H1 (cell line): ENCODE results near the gene ZC2HC1C.

Experiments used
- EZH2 ChIP-seq: fragments of 200-600 bp; sonication (generic); IDR thresholded peaks from 2 replicates; pipeline ENCODE4 v1.7.1; 2012; ENCODE audit warnings: low read depth, mild to moderate bottlenecking, moderate library complexity, low read length, inconsistent platforms; ENCODE audit not compliant: severe bottlenecking
- KDM1A ChIP-seq: fragments of 200-600, 300-600 bp; sonication (generic); IDR thresholded peaks from 2 replicates; pipeline ENCODE4 v1.7.1; 2016; ENCODE audit warnings: mild to moderate bottlenecking, low read length, borderline replicate concordance

GRCh38 chr14:75025082-75025481, 44.4 kb upstream of the ZC2HC1C start:
- TF ChIP-seq KDM1A (no peak), EZH2 (no peak)
